SU-DHL-6 (cell line): ENCODE data around the gene CCPG1.

ENCODE experiments used
- H2AFZ ChIP-seq: fragments of 200-600 bp; sonication (generic); 2 replicates; pipeline ENCODE4 v1.6.1; 2014; ENCODE audit warnings: low read depth, mild to moderate bottlenecking, moderate library complexity, mixed read lengths, antibody characterized with exemption, low read length; ENCODE audit not compliant: severe bottlenecking
- H3F3A ChIP-seq: fragments of 200-600 bp; shearing (Covaris generic); 2 replicates; pipeline ENCODE4 v1.6.0; 2016; ENCODE audit warnings: antibody characterized with exemption, mild to moderate bottlenecking; ENCODE audit not compliant: insufficient read depth
- H3K27ac ChIP-seq: fragments of 200-600 bp; sonication (generic); 2 replicates; pipeline ENCODE4 v1.5.1; 2016; ENCODE audit warnings: low read depth, mild to moderate bottlenecking, low read length, moderate library complexity, mixed read lengths
- H3K27me3 ChIP-seq: fragments of 200-600 bp; sonication (generic), shearing (Covaris generic); 2 replicates; pipeline ENCODE4 v1.6.0; 2014; ENCODE audit warnings: mild to moderate bottlenecking, low read length
- H3K36me3 ChIP-seq: fragments of 200-600 bp; sonication (generic); 2 replicates; pipeline ENCODE4 v1.6.1; 2014; ENCODE audit warnings: mild to moderate bottlenecking, low read length, mixed read lengths
- H3K4me2 ChIP-seq: fragments of 300-600, 200-600 bp; shearing (Covaris generic), sonication (generic); 2 replicates; pipeline ENCODE4 v1.6.0; 2014; ENCODE audit warnings: low read length, low read depth, mild to moderate bottlenecking; ENCODE audit not compliant: poor library complexity, severe bottlenecking
- H3K4me3 ChIP-seq: fragments of 200-600 bp; sonication (generic); 2 replicates; pipeline ENCODE4 v1.5.1; 2014; ENCODE audit warnings: antibody characterized with exemption, low read length, mild to moderate bottlenecking, mixed read lengths; ENCODE audit not compliant: insufficient read depth, poor library complexity, severe bottlenecking
- H3K79me2 ChIP-seq: fragments of 200-600 bp; sonication (generic); 2 replicates; pipeline ENCODE4 v1.6.1; 2014; ENCODE audit warnings: mild to moderate bottlenecking, low read length, moderate library complexity; ENCODE audit not compliant: insufficient read depth
- H3K9ac ChIP-seq: fragments of 200-600 bp; sonication (generic); 2 replicates; pipeline ENCODE4 v1.7.0; 2014; ENCODE audit warnings: mild to moderate bottlenecking, low read length
- H3K9me2 ChIP-seq: fragments of 200-600 bp; sonication (generic); replicated peaks from 2 replicates; pipeline ENCODE4 v1.6.1; 2014; ENCODE audit warnings: low read length; ENCODE audit not compliant: insufficient read depth
- H3K9me3 ChIP-seq: fragments of 200-600 bp; sonication (generic); 2 replicates; pipeline ENCODE4 v1.6.1; 2014; ENCODE audit warnings: low read length, mixed read lengths; ENCODE audit not compliant: insufficient read depth
- H4K20me1 ChIP-seq: fragments of 200-600 bp; sonication (generic); 2 replicates; pipeline ENCODE4 v1.6.1; 2014; ENCODE audit warnings: low read depth, mild to moderate bottlenecking, antibody characterized with exemption, low read length, moderate library complexity, mixed read lengths
- CTCF ChIP-seq: fragments of 200-600 bp; sonication (generic); IDR thresholded peaks from one replicate; pipeline ENCODE4 v1.5.1; 2017; ENCODE audit warnings: antibody characterized with exemption, mild to moderate bottlenecking, low read length, moderate library complexity; ENCODE audit not compliant: insufficient read depth, poor library complexity, severe bottlenecking
- EZH2phosphoT487 ChIP-seq: fragments of 200-600 bp; sonication (generic), shearing (Covaris generic); conservative IDR thresholded peaks from 2 replicates; pipeline ENCODE4 v1.6.1; 2018; ENCODE audit warnings: mild to moderate bottlenecking, antibody characterized with exemption, low read length, moderate library complexity, mixed read lengths

CCPG1 gene

GRCh38 chr15:55389264-55389607, 18.9 kb downstream of the CCPG1 start:
- no peaks in the 10 kb centered on the region for H3F3A ChIP-seq
- H3K9me3 ChIP-seq = no peaks in the 10 kb centered on the region
- no peak overlapping the region for H3K4me3 ChIP-seq
- H3K36me3 ChIP-seq = no peaks in the 10 kb centered on the region
- no peaks in the 10 kb centered on the region for H3K9me2 ChIP-seq
- H3K27ac ChIP-seq = no peak overlapping the region
- no peaks in the 10 kb centered on the region for H4K20me1 ChIP-seq
- H2AFZ ChIP-seq = no peak overlapping the region
- no peaks in the 10 kb centered on the region for H3K27me3 ChIP-seq
- no peaks in the 10 kb centered on the region for H3K79me2 ChIP-seq
- H3K4me2 ChIP-seq = no peak overlapping the region
- TF ChIP-seq CTCF = no peak
- TF ChIP-seq EZH2phosphoT487 = no peak
- H3K9ac ChIP-seq = no peak overlapping the region

GRCh38 chr15:55387027-55387426, 21.1 kb downstream of the CCPG1 start:
- H3K79me2 ChIP-seq = no peaks in the 10 kb centered on the region
- H3K9me3 ChIP-seq = no peaks in the 10 kb centered on the region
- no peaks in the 10 kb centered on the region for H3K27me3 ChIP-seq
- TF ChIP-seq EZH2phosphoT487 (no peak), CTCF (no peak)
- no peaks in the 10 kb centered on the region for H3K9me2 ChIP-seq
- no peak overlapping the region for H2AFZ ChIP-seq
- H3K4me3 ChIP-seq = no peak overlapping the region
- H3F3A ChIP-seq = no peaks in the 10 kb centered on the region
- H3K9ac ChIP-seq = no peak overlapping the region
- H3K4me2 ChIP-seq = no peak overlapping the region
- no peaks in the 10 kb centered on the region for H3K36me3 ChIP-seq
- H4K20me1 ChIP-seq = no peaks in the 10 kb centered on the region
- no peak overlapping the region for H3K27ac ChIP-seq

- H3K9me2 ChIP-seq = no peaks in the 10 kb centered on the region
Measured at GRCh38 chr15:55383687-55384086, 24.5 kb downstream of the CCPG1 start.

More at GRCh38 chr15:55383687-55384086, 24.5 kb downstream of the CCPG1 start:
- TF ChIP-seq EZH2phosphoT487 (no peak), CTCF (no peak)
- H3K9ac ChIP-seq = no peak overlapping the region
- no peaks in the 10 kb centered on the region for H3K36me3 ChIP-seq
- H2AFZ ChIP-seq = no peak overlapping the region
- no peaks in the 10 kb centered on the region for H3K79me2 ChIP-seq
- H3K4me3 ChIP-seq = no peak overlapping the region
- no peaks in the 10 kb centered on the region for H3K27me3 ChIP-seq
- no peaks in the 10 kb centered on the region for H3K9me3 ChIP-seq
- no peak overlapping the region for H3K4me2 ChIP-seq
- no peaks in the 10 kb centered on the region for H4K20me1 ChIP-seq
- no peaks in the 10 kb centered on the region for H3F3A ChIP-seq
- H3K27ac ChIP-seq = no peak overlapping the region
